ENCODE results near the gene TRIO. TPM values are rescaled to one million over a fixed set of nuclear protein-coding genes. Genes with fewer than 3 reads are reported as not detected.

TRIO gene
- total and polyA plus RNA-seq, 5 experiments from 2014 or later = 0.69 to 8.3 (median 4.0) TPM; not detected in 1

GRCh38 chr5:14128079-14128478 lies 15.1 kb upstream of the TRIO start:
- no peak overlapping the region for H3K27ac Mint-ChIP-seq

GRCh38 chr5:14129123-14129522 lies 14.0 kb upstream of the TRIO start:
- Mint-ChIP-seq H3K27me3 (peaks cover 0 to 23% (median 9%) of the 10 kb centered on the region in 5 donors), H3K27ac (no peak overlapping the region), H3K4me3 (no peak overlapping the region), H3K4me1 (no peaks in the 10 kb centered on the region), H3K36me3 (no peaks in the 10 kb centered on the region), H3K9me3 (peaks cover 0 to under 1% (median 0%) of the 10 kb centered on the region in 9 donors)
- ATAC-seq (no peak), DNase-seq (no peak)
- POLR2A ChIA-PET = no interaction called here

More at GRCh38 chr5:14128079-14128478, 15.1 kb upstream of the TRIO start:
- Mint-ChIP-seq H3K27me3 (peaks cover 0 to 24% (median 9%) of the 10 kb centered on the region in 5 donors), H3K4me3 (no peak overlapping the region), H3K36me3 (no peaks in the 10 kb centered on the region), H3K4me1 (no peaks in the 10 kb centered on the region), H3K9me3 (no peaks in the 10 kb centered on the region)
- ATAC-seq = no peak
- DNase-seq = no peak
- POLR2A ChIA-PET = no interaction called here

GRCh38 chr5:14131855-14132503 lies 11.2 kb upstream of the TRIO start:
- Mint-ChIP-seq H3K36me3 (peaks cover 0 to 4% (median 0%) of the 10 kb centered on the region in 3 donors), H3K4me1 (no peaks in the 10 kb centered on the region), H3K27me3 (peaks cover 8 to 40% (median 28%) of the 10 kb centered on the region in 5 donors), H3K4me3 (no peak overlapping the region), H3K27ac (no peak overlapping the region), H3K9me3 (peaks cover 0 to 19% (median 7%) of the 10 kb centered on the region in 9 donors)
- no peak for DNase-seq
- POLR2A ChIA-PET = no interaction called here
- no peak for ATAC-seq

- Mint-ChIP-seq H3K27me3 (peaks cover 15 to 50% (median 38%) of the 10 kb centered on the region in 5 donors), H3K4me3 (no peak overlapping the region), H3K36me3 (peaks cover 0 to 4% (median 0%) of the 10 kb centered on the region in 3 donors), H3K4me1 (no peaks in the 10 kb centered on the region), H3K27ac (no peak overlapping the region), H3K9me3 (peaks cover 0 to 19% (median 9%) of the 10 kb centered on the region in 9 donors)
- ATAC-seq (no peak), DNase-seq (no peak)
- POLR2A ChIA-PET = no interaction called here
Observed at GRCh38 chr5:14133394-14133793, 9.7 kb upstream of the TRIO start.

GRCh38 chr5:14134083-14134482 lies 9.1 kb upstream of the TRIO start:
- POLR2A ChIA-PET = no interaction called here
- H3K27me3 Mint-ChIP-seq = peaks cover 20 to 57% (median 45%) of the 10 kb centered on the region in 5 donors
- no peak overlapping the region for H3K4me3 Mint-ChIP-seq
- peaks cover 0 to 19% (median 9%) of the 10 kb centered on the region in 9 donors for H3K9me3 Mint-ChIP-seq
- H3K27ac Mint-ChIP-seq = no peak overlapping the region
- DNase-seq = no peak
- H3K4me1 Mint-ChIP-seq = no peaks in the 10 kb centered on the region
- ATAC-seq = no peak
- peaks cover 0 to 4% (median 0%) of the 10 kb centered on the region in 3 donors for H3K36me3 Mint-ChIP-seq

GRCh38 chr5:14134771-14135170 lies 8.4 kb upstream of the TRIO start:
- no peak overlapping the region for H3K27ac Mint-ChIP-seq
- peaks cover 0 to 19% (median 9%) of the 10 kb centered on the region in 9 donors for H3K9me3 Mint-ChIP-seq
- no peaks in the 10 kb centered on the region for H3K4me1 Mint-ChIP-seq
- H3K36me3 Mint-ChIP-seq = peaks cover 0 to 4% (median 0%) of the 10 kb centered on the region in 3 donors
- peaks cover 26 to 64% (median 51%) of the 10 kb centered on the region in 5 donors for H3K27me3 Mint-ChIP-seq
- POLR2A ChIA-PET = no interaction called here
- no peak for DNase-seq
- no peak for ATAC-seq
- no peak overlapping the region for H3K4me3 Mint-ChIP-seq

GRCh38 chr5:14135621-14136020 lies 7.5 kb upstream of the TRIO start:
- POLR2A ChIA-PET = no interaction called here

GRCh38 chr5:14136228-14136627 lies 6.9 kb upstream of the TRIO start:
- Mint-ChIP-seq H3K4me3 (no peak overlapping the region), H3K9me3 (peaks cover 0 to 19% (median 9%) of the 10 kb centered on the region in 9 donors), H3K27me3 (peaks cover 29 to 66% (median 57%) of the 10 kb centered on the region in 5 donors), H3K36me3 (peaks cover 0 to 4% (median 0%) of the 10 kb centered on the region in 3 donors), H3K27ac (no peak overlapping the region), H3K4me1 (no peaks in the 10 kb centered on the region)
- no peak for ATAC-seq
- POLR2A ChIA-PET = no interaction called here
- no peak for DNase-seq

More at GRCh38 chr5:14135621-14136020, 7.5 kb upstream of the TRIO start:
- Mint-ChIP-seq H3K36me3 (peaks cover 0 to 4% (median 0%) of the 10 kb centered on the region in 3 donors), H3K4me3 (no peak overlapping the region), H3K27ac (no peak overlapping the region), H3K9me3 (peaks cover 0 to 19% (median 9%) of the 10 kb centered on the region in 9 donors), H3K27me3 (peaks cover 26 to 66% (median 55%) of the 10 kb centered on the region in 5 donors), H3K4me1 (no peaks in the 10 kb centered on the region)
- ATAC-seq = no peak
- DNase-seq = no peak

GRCh38 chr5:14138608-14139540 lies 4.3 kb upstream of the TRIO start:
- no peak overlapping the region for H3K4me3 Mint-ChIP-seq
- H3K27me3 Mint-ChIP-seq = peaks cover 35 to 63% (median 52%) of the 10 kb centered on the region in 5 donors
- peaks cover 4 to 8% (median 5%) of the 10 kb centered on the region in 4 donors for H3K4me1 Mint-ChIP-seq
- H3K9me3 Mint-ChIP-seq = peaks cover 0 to 19% (median 9%) of the 10 kb centered on the region in 9 donors
- POLR2A ChIA-PET = no interaction called here
- peaks cover 0 to 4% (median 0%) of the 10 kb centered on the region in 3 donors for H3K36me3 Mint-ChIP-seq
- ATAC-seq (no peak), DNase-seq (no peak)
- H3K27ac Mint-ChIP-seq = no peak overlapping the region

GRCh38 chr5:14141764-14142163 lies 1.4 kb upstream of the TRIO start:
- H3K36me3 Mint-ChIP-seq = no peaks in the 10 kb centered on the region
- POLR2A ChIA-PET = no interaction called here
- H3K4me1 Mint-ChIP-seq = peaks cover 9 to 17% (median 15%) of the 10 kb centered on the region in 4 donors
- peaks cover 31 to 48% (median 32%) of the 10 kb centered on the region in 5 donors for H3K27me3 Mint-ChIP-seq
- DNase-seq (no peak), ATAC-seq (no peak)
- peak overlapping the region in 1 of 10 donors; percentile 49 for H3K27ac Mint-ChIP-seq
- H3K4me3 Mint-ChIP-seq = peak overlapping the region in 5 of 10 donors; percentile 24 to 87 (median 78)
- H3K9me3 Mint-ChIP-seq = peaks cover 0 to 6% (median 0%) of the 10 kb centered on the region in 9 donors

GRCh38 chr5:14142202-14142826 lies 828 bp upstream of the TRIO start:
- peak overlapping the region; percentile 76 to 93 (median 84) for H3K4me3 Mint-ChIP-seq
- ATAC-seq (no peak), DNase-seq (no peak)
- H3K36me3 Mint-ChIP-seq = no peaks in the 10 kb centered on the region
- H3K9me3 Mint-ChIP-seq = peaks cover 0 to 3% (median 0%) of the 10 kb centered on the region in 9 donors
- POLR2A ChIA-PET = no interaction called here
- H3K4me1 Mint-ChIP-seq = peaks cover 9 to 18% (median 15%) of the 10 kb centered on the region in 4 donors
- peaks cover 26 to 42% (median 29%) of the 10 kb centered on the region in 5 donors for H3K27me3 Mint-ChIP-seq
- peak overlapping the region in 5 of 10 donors; percentile 13 to 70 (median 52) for H3K27ac Mint-ChIP-seq

GRCh38 chr5:14143546-14143840 lies 351 bp downstream of the TRIO start:
- H3K9me3 Mint-ChIP-seq = no peaks in the 10 kb centered on the region
- ATAC-seq = peak in 1 of 2 donors; percentile 17

More at GRCh38 chr5:14143546-14143840, 351 bp downstream of the TRIO start:
- DNase-seq = no peak
- Mint-ChIP-seq H3K27ac (no peak overlapping the region), H3K4me1 (peaks cover 9 to 18% (median 15%) of the 10 kb centered on the region in 4 donors), H3K4me3 (peak overlapping the region in 1 of 10 donors; percentile 78), H3K27me3 (peaks cover 17 to 36% (median 22%) of the 10 kb centered on the region in 5 donors), H3K36me3 (no peaks in the 10 kb centered on the region)
- POLR2A ChIA-PET = no interaction called here
